Lower lobe of right lung (tissue), 2 donors: ENCODE results near the gene ZKSCAN1. TPM values are rescaled to one million over a fixed set of nuclear protein-coding genes. Genes with fewer than 3 reads are reported as not detected.
"Not testable (repeated sequence)": the region's sequence is repeated elsewhere in the genome, so short reads cannot be mapped to it uniquely, and the experiment has no call there.

Experiments
- ATAC-seq, 2 donors: fragments of 200-7000 bp; cut with Tn5 transposase; one replicate each; pipeline ENCODE4 v1.9.1; 2020 to 2022; ENCODE audit warnings: mild to moderate bottlenecking in 2 of 2, moderate library complexity in 2 of 2
- DNase-seq: peaks from one replicate; pipeline ENCODE4 v3.0.0-alpha.2; 2020
- H3K27ac ChIP-seq: fragments of 200-600 bp; one replicate; pipeline ENCODE4 v1.8.0; 2022
- H3K27me3 ChIP-seq: fragments of 200-600 bp; one replicate; pipeline ENCODE4 v1.8.0; 2022; ENCODE audit warnings: low read depth
- H3K36me3 ChIP-seq: fragments of 200-600 bp; one replicate; pipeline ENCODE4 v1.8.0; 2022; ENCODE audit warnings: mild to moderate bottlenecking
- H3K4me1 ChIP-seq: fragments of 200-600 bp; one replicate; pipeline ENCODE4 v1.8.0; 2022
- H3K4me3 ChIP-seq: fragments of 200-600 bp; one replicate; pipeline ENCODE4 v1.8.0; 2022; ENCODE audit warnings: mild to moderate bottlenecking
- H3K9me3 ChIP-seq: fragments of 200-600 bp; one replicate; pipeline ENCODE4 v1.8.0; 2022
- intact Hi-C: fragments of 100-400 bp; cut with DNase I; formaldehyde crosslinking; loops from one replicate; pipeline ENCODE4 v1.11.0; 2022
- total RNA-seq: library from RNA; stranded (reverse); fragmentation: NEBNext Ultra II Directional; extraction: Animal tissue kit (Norgen Biotek cat#: 25700); gene quantifications from one replicate; pipeline ENCODE4 v1.2.1, GENCODE V29; 2021
- TF ChIP-seq, protein P1 (sequence below): fragments of 200-600 bp; IDR thresholded peaks from one replicate; pipeline ENCODE4 v1.8.0; 2022; ENCODE audit warnings: antibody characterized with exemption, mild to moderate bottlenecking
- donor health status: DM: no; HTN: yes; CAD: no; lungs with severe emphysema.

The ZKSCAN1 gene
- total RNA-seq, 1 donor from 2014 or later: 59.6 TPM

- H3K9me3 ChIP-seq: no peaks in the 10 kb centered on the region
- DNase-seq (no peak), ATAC-seq (no peak)
- no peak overlapping the region for H3K4me3 ChIP-seq
- no peaks in the 10 kb centered on the region for H3K36me3 ChIP-seq
- intact Hi-C loops: no loop called here
- TF ChIP-seq, protein P1, sequence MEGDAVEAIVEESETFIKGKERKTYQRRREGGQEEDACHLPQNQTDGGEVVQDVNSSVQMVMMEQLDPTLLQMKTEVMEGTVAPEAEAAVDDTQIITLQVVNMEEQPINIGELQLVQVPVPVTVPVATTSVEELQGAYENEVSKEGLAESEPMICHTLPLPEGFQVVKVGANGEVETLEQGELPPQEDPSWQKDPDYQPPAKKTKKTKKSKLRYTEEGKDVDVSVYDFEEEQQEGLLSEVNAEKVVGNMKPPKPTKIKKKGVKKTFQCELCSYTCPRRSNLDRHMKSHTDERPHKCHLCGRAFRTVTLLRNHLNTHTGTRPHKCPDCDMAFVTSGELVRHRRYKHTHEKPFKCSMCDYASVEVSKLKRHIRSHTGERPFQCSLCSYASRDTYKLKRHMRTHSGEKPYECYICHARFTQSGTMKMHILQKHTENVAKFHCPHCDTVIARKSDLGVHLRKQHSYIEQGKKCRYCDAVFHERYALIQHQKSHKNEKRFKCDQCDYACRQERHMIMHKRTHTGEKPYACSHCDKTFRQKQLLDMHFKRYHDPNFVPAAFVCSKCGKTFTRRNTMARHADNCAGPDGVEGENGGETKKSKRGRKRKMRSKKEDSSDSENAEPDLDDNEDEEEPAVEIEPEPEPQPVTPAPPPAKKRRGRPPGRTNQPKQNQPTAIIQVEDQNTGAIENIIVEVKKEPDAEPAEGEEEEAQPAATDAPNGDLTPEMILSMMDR: no peak
- H3K27ac ChIP-seq: no peak overlapping the region
- peaks cover 14% of the 10 kb centered on the region for H3K4me1 ChIP-seq
- H3K27me3 ChIP-seq: no peaks in the 10 kb centered on the region
These were observed 27.6 kb upstream of the ZKSCAN1 start for GRCh38 chr7:99987846-99988245.

- no peaks in the 10 kb centered on the region for H3K9me3 ChIP-seq
- DNase-seq: no peak
- H3K27me3 ChIP-seq: no peaks in the 10 kb centered on the region
- no peak overlapping the region for H3K27ac ChIP-seq
- intact Hi-C loops: no loop called here
- H3K4me3 ChIP-seq: peak overlapping the region; percentile 10
- no peaks in the 10 kb centered on the region for H3K36me3 ChIP-seq
- H3K4me1 ChIP-seq: peaks cover 23% of the 10 kb centered on the region
- TF ChIP-seq, protein P1: no peak
- ATAC-seq: no peak
These were observed 24.9 kb upstream of the ZKSCAN1 start for GRCh38 chr7:99990460-99990852.

GRCh38 chr7:99991543-99991942 lies 23.9 kb upstream of the ZKSCAN1 start:
- H3K36me3 ChIP-seq, ATAC-seq, H3K9me3 ChIP-seq, H3K27me3 ChIP-seq, DNase-seq, H3K27ac ChIP-seq, intact Hi-C loops: not testable (repeated sequence)
- Histone ChIP-seq H3K4me1 (peaks cover 24% of the 10 kb centered on the region), H3K4me3 (peak overlapping the region; percentile 10)

DNA sequence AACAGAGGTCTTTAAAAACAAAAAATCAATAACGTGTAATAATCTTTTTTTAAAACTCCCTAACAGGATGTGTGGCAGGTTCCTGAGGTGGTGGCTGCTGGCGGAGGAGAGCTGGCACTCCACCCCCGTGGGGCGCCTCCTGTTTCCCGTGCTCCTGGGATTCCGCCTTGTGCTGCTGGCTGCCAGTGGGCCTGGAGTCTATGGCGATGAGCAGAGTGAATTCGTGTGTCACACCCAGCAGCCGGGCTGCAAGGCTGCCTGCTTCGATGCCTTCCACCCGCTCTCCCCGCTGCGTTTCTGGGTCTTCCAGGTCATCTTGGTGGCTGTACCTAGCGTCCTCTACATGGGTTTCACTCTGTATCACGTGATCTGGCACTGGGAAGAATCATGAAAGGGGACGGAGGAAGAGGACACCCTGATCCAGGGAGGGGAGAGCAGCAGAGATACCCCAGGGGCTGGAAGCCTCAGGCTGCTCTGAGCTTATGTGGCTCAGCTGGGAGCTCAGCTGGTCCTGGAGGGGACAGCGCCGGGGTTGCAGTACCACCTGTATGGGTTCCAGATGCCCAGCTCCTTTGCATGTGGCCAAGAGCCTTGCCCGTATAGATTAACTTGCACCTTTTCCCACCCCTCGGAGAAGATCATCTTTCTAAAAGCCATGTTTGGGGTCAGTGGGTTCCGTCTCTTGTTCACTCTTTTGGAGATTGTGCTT lies 22.9 kb upstream of the ZKSCAN1 start:
- intact Hi-C loops: no loop called here
- Histone ChIP-seq H3K9me3 (no peaks in the 10 kb centered on the region), H3K4me1 (peaks cover 31% of the 10 kb centered on the region), H3K27me3 (no peaks in the 10 kb centered on the region), H3K4me3 (no peak overlapping the region), H3K27ac (peak overlapping the region; percentile 53), H3K36me3 (no peaks in the 10 kb centered on the region)
- peak in 1 of 2 donors; percentile 30 for ATAC-seq
- TF ChIP-seq, protein P1: no peak
- no peak for DNase-seq

DNA sequence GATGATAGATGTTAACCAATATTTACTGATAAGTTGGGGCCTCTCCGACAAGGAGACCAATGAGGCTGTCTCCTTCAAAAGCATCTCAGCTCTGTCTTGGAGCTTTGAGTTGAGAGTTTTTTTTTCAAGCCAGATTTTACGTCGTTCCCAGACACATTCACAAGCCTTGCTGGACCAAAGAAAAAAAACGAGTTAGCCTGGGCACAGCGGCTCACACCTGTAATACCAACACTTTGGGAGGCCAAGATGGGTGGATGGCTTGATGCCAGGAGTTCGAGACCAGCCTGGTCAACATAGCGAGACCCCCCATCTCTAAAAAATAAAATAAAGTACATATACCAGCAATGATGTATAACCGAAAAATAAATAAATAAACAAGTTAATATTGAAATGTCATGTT lies 20.6 kb upstream of the ZKSCAN1 start:
- Histone ChIP-seq H3K4me3 (no peak overlapping the region), H3K36me3 (no peaks in the 10 kb centered on the region), H3K27ac (no peak overlapping the region), H3K4me1 (peaks cover 38% of the 10 kb centered on the region), H3K9me3 (no peaks in the 10 kb centered on the region), H3K27me3 (no peaks in the 10 kb centered on the region)
- TF ChIP-seq, protein P1: no peak
- no peak for ATAC-seq
- DNase-seq: no peak
- intact Hi-C loops: no loop called here

GRCh38 chr7:99996755-99997544 lies 18.4 kb upstream of the ZKSCAN1 start:
- no peak for ATAC-seq
- peaks cover 26% of the 10 kb centered on the region for H3K4me1 ChIP-seq

More at GRCh38 chr7:99996755-99997544, 18.4 kb upstream of the ZKSCAN1 start:
- no peak for DNase-seq
- H3K27ac ChIP-seq: peak overlapping the region; percentile 73
- intact Hi-C loops: no loop called here
- H3K36me3 ChIP-seq: no peaks in the 10 kb centered on the region
- peak overlapping the region; percentile 51 for H3K4me3 ChIP-seq
- no peaks in the 10 kb centered on the region for H3K9me3 ChIP-seq
- no peaks in the 10 kb centered on the region for H3K27me3 ChIP-seq
- TF ChIP-seq, protein P1: no peak
